Measurements from ENCODE around the gene CASP7. TPM values are rescaled to one million over a fixed set of nuclear protein-coding genes. Genes with fewer than 3 reads are reported as not detected.

CASP7 gene
- total and polyA plus RNA-seq, 2 donors (not counting 1 experiment from before 2014, with no cell fraction given) = 5.7 to 23.9 TPM

- Histone ChIP-seq H3K27ac (ENCODE audit: low read length in 2 of 2) (no peak overlapping the region), H3K9me3 (ENCODE audit: control extremely low read depth in 1 of 3, control insufficient read depth in 2 of 3, insufficient read depth in 1 of 3, low read length in 2 of 3) (no peaks in the 10 kb centered on the region), H3K36me3 (replicated peaks in 1 of 2; ENCODE audit: control extremely low read depth in 1 of 2, control insufficient read depth in 1 of 2, extremely low read depth in 1 of 2, insufficient read depth in 2 of 2, low read length in 1 of 2) (no peaks in the 10 kb centered on the region), H2AFZ (ENCODE audit: insufficient read depth, low read depth, low read length, poor library complexity, severe bottlenecking) (no peak overlapping the region), H3K27me3 (replicated peaks in 1 of 4; ENCODE audit: control extremely low read depth in 1 of 4, control insufficient read depth in 3 of 4, insufficient read depth in 4 of 4, low read length in 3 of 4) (no peaks in the 10 kb centered on the region), H3K9ac (ENCODE audit: low read length) (no peak overlapping the region), H3K79me2 (ENCODE audit: control insufficient read depth, insufficient read depth, low read length) (no peaks in the 10 kb centered on the region), H4K20me1 (ENCODE audit: control insufficient read depth, insufficient read depth, low read length, poor library complexity, severe bottlenecking) (no peaks in the 10 kb centered on the region), H3K4me2 (replicated peaks; ENCODE audit: low read depth, low read length, poor library complexity, severe bottlenecking) (no peak overlapping the region), H3K4me1 (ENCODE audit: control insufficient read depth in 2 of 2, insufficient read depth in 2 of 2, low read length in 2 of 2) (no peaks in the 10 kb centered on the region), H3K4me3 (ENCODE audit: control extremely low read depth in 1 of 5, extremely low read depth in 1 of 5, insufficient read depth in 1 of 5, low read depth in 2 of 5, low read length in 4 of 5) (no peak overlapping the region)
- Mint-ChIP-seq H3K9me3 (ENCODE audit: insufficient read depth) (no peaks in the 10 kb centered on the region), H3K4me3 (no peak overlapping the region), H3K4me1 (no peaks in the 10 kb centered on the region), H3K27me3 (peaks cover 33% of the 10 kb centered on the region), H3K27ac (no peak overlapping the region)
- ChIA-PET POLR2A (no interaction called here), CTCF (no interaction called here)
- DNase-seq (no peak), ATAC-seq (ENCODE audit: low read depth) (no peak)
- intact Hi-C loops (cut with micrococcal nuclease) = no loop called here
- TF ChIP-seq CTCF (IDR thresholded peaks at IDR 0.05) (no peak), EZH2 (IDR thresholded peaks at IDR 0.05; ENCODE audit: borderline replicate concordance, insufficient read depth, low read depth, low read length, poor library complexity, severe bottlenecking) (no peak)
- 83% methylated on average over 4 of the region's 10 CpGs for WGBS (ENCODE audit: insufficient coverage)
Measured at GRCh38 chr10:113646336-113647201, 33.1 kb upstream of the CASP7 start.

- no peak for ATAC-seq (ENCODE audit: low read depth)
- Histone ChIP-seq H3K9me3 (ENCODE audit: control extremely low read depth in 1 of 3, control insufficient read depth in 2 of 3, insufficient read depth in 1 of 3, low read length in 2 of 3) (no peaks in the 10 kb centered on the region), H3K79me2 (ENCODE audit: control insufficient read depth, insufficient read depth, low read length) (no peaks in the 10 kb centered on the region), H4K20me1 (ENCODE audit: control insufficient read depth, insufficient read depth, low read length, poor library complexity, severe bottlenecking) (no peaks in the 10 kb centered on the region), H3K4me2 (replicated peaks; ENCODE audit: low read depth, low read length, poor library complexity, severe bottlenecking) (no peak overlapping the region), H3K9ac (ENCODE audit: low read length) (no peak overlapping the region), H3K27ac (ENCODE audit: low read length in 2 of 2) (no peak overlapping the region), H3K4me1 (ENCODE audit: control insufficient read depth in 2 of 2, insufficient read depth in 2 of 2, low read length in 2 of 2) (no peaks in the 10 kb centered on the region), H2AFZ (ENCODE audit: insufficient read depth, low read depth, low read length, poor library complexity, severe bottlenecking) (no peak overlapping the region), H3K4me3 (ENCODE audit: control extremely low read depth in 1 of 5, extremely low read depth in 1 of 5, insufficient read depth in 1 of 5, low read depth in 2 of 5, low read length in 4 of 5) (no peak overlapping the region), H3K27me3 (replicated peaks in 1 of 4; ENCODE audit: control extremely low read depth in 1 of 4, control insufficient read depth in 3 of 4, insufficient read depth in 4 of 4, low read length in 3 of 4) (no peaks in the 10 kb centered on the region), H3K36me3 (replicated peaks in 1 of 2; ENCODE audit: control extremely low read depth in 1 of 2, control insufficient read depth in 1 of 2, extremely low read depth in 1 of 2, insufficient read depth in 2 of 2, low read length in 1 of 2) (no peaks in the 10 kb centered on the region)
- Mint-ChIP-seq H3K9me3 (ENCODE audit: insufficient read depth) (no peaks in the 10 kb centered on the region), H3K27ac (no peak overlapping the region), H3K27me3 (peaks cover 31% of the 10 kb centered on the region), H3K4me3 (no peak overlapping the region), H3K4me1 (no peaks in the 10 kb centered on the region)
- CTCF ChIA-PET = no interaction called here
- DNase-seq = no peak
- POLR2A ChIA-PET = no interaction called here
- TF ChIP-seq EZH2 (IDR thresholded peaks at IDR 0.05; ENCODE audit: borderline replicate concordance, insufficient read depth, low read depth, low read length, poor library complexity, severe bottlenecking) = no peak
- WGBS (ENCODE audit: insufficient coverage) = 88% methylated on average over 3 of the region's 3 CpGs
- intact Hi-C loops (cut with micrococcal nuclease) = no loop called here
Measured at GRCh38 chr10:113647812-113648211, 31.9 kb upstream of the CASP7 start.

Data from B cell (primary cell).